Stimulated activated memory B cell treated with anti-CD40 and anti-IgM and Interleukin-4, amounts not matched to agents 10 μg/mL and 1 μg/mL and 100 μg/mL, for 72 hours (primary cell): ENCODE measurements around the gene HPCAL1.
"Not testable (repeated sequence)": the region's sequence is repeated elsewhere in the genome, so short reads cannot be mapped to it uniquely, and the experiment has no call there.

Experiments
- ATAC-seq: fragments of 150-1000 bp; cut with Tn5 transposase; 2 replicates; pipeline ENCODE4 v1.10.0; 2021
- H3K27ac Mint-ChIP-seq: one replicate; pipeline ENCODE4 v1.8.0; 2022; ENCODE audit warnings: mild to moderate bottlenecking, mixed read lengths
- H3K27me3 Mint-ChIP-seq: one replicate; pipeline ENCODE4 v1.8.0; 2022; ENCODE audit warnings: mixed read lengths
- H3K36me3 Mint-ChIP-seq: one replicate; pipeline ENCODE4 v1.8.0; 2022; ENCODE audit warnings: mixed read lengths
- H3K4me1 Mint-ChIP-seq: one replicate; pipeline ENCODE4 v1.8.0; 2022; ENCODE audit warnings: mixed read lengths
- H3K4me3 Mint-ChIP-seq: one replicate; pipeline ENCODE4 v1.8.0; 2022; ENCODE audit warnings: mild to moderate bottlenecking, moderate library complexity, mixed read lengths
- H3K9me3 Mint-ChIP-seq: one replicate; pipeline ENCODE4 v1.8.0; 2022; ENCODE audit warnings: mixed read lengths

The HPCAL1 gene

GRCh38 chr2:10302479-10303180 lies at the start of gene HPCAL1:
TSS of gene HPCAL1 (plus strand) at chr2:10302904. CDS start at chr2:10419758, 116,854 bp downstream.
- Mint-ChIP-seq H3K36me3 (no peaks in the 10 kb centered on the region), H3K27me3 (no peaks in the 10 kb centered on the region), H3K27ac (peak within 1 kb of the TSS; percentile 90), H3K4me1 (peaks cover 70% of the 10 kb centered on the region), H3K4me3 (peak within 1 kb of the TSS; percentile 100), H3K9me3 (no peaks in the 10 kb centered on the region)
- ATAC-seq = peak; percentile 93

GRCh38 chr2:10253596-10254372 lies 48.9 kb upstream of the HPCAL1 start:
- peaks cover 6% of the 10 kb centered on the region for H3K36me3 Mint-ChIP-seq
- H3K27ac Mint-ChIP-seq = no peak overlapping the region
- peaks cover 27% of the 10 kb centered on the region for H3K27me3 Mint-ChIP-seq
- H3K9me3 Mint-ChIP-seq = peaks cover 13% of the 10 kb centered on the region
- no peak overlapping the region for H3K4me3 Mint-ChIP-seq
- no peaks in the 10 kb centered on the region for H3K4me1 Mint-ChIP-seq
- ATAC-seq = no peak

GRCh38 chr2:10254373-10255188 lies 48.1 kb upstream of the HPCAL1 start:
- no peak overlapping the region for H3K4me3 Mint-ChIP-seq
- peaks cover 13% of the 10 kb centered on the region for H3K9me3 Mint-ChIP-seq
- no peak overlapping the region for H3K27ac Mint-ChIP-seq
- H3K27me3 Mint-ChIP-seq = peaks cover 27% of the 10 kb centered on the region
- H3K36me3 Mint-ChIP-seq = peaks cover 6% of the 10 kb centered on the region
- H3K4me1 Mint-ChIP-seq = no peaks in the 10 kb centered on the region
- ATAC-seq = no peak

- Mint-ChIP-seq H3K9me3 (peaks cover 7% of the 10 kb centered on the region), H3K4me1 (no peaks in the 10 kb centered on the region), H3K27ac (no peak overlapping the region), H3K36me3 (peaks cover 6% of the 10 kb centered on the region), H3K27me3 (peaks cover 27% of the 10 kb centered on the region), H3K4me3 (no peak overlapping the region)
- ATAC-seq = no peak
Observed at GRCh38 chr2:10255189-10256030, 47.3 kb upstream of the HPCAL1 start.

GRCh38 chr2:10256031-10256514 lies 46.6 kb upstream of the HPCAL1 start:
- peaks cover 3% of the 10 kb centered on the region for H3K9me3 Mint-ChIP-seq
- no peak for ATAC-seq
- H3K27ac Mint-ChIP-seq = no peak overlapping the region
- H3K27me3 Mint-ChIP-seq = peaks cover 27% of the 10 kb centered on the region
- H3K4me3 Mint-ChIP-seq = no peak overlapping the region
- no peaks in the 10 kb centered on the region for H3K4me1 Mint-ChIP-seq
- peaks cover 6% of the 10 kb centered on the region for H3K36me3 Mint-ChIP-seq

GRCh38 chr2:10256515-10257031 lies 46.1 kb upstream of the HPCAL1 start:
- Mint-ChIP-seq H3K4me3 (no peak overlapping the region), H3K27ac (no peak overlapping the region), H3K9me3 (peaks cover under 1% of the 10 kb centered on the region), H3K36me3 (peaks cover 2% of the 10 kb centered on the region), H3K27me3 (peaks cover 27% of the 10 kb centered on the region), H3K4me1 (no peaks in the 10 kb centered on the region)
- ATAC-seq = no peak

- no peaks in the 10 kb centered on the region for H3K9me3 Mint-ChIP-seq
- no peaks in the 10 kb centered on the region for H3K4me1 Mint-ChIP-seq
- no peak overlapping the region for H3K27ac Mint-ChIP-seq
Observed at GRCh38 chr2:10257036-10257435, 45.7 kb upstream of the HPCAL1 start.

GRCh38 chr2:10257500-10258147 lies 45.1 kb upstream of the HPCAL1 start:
- ATAC-seq = no peak
- Mint-ChIP-seq H3K9me3 (no peaks in the 10 kb centered on the region), H3K36me3 (no peaks in the 10 kb centered on the region), H3K27ac (no peak overlapping the region), H3K27me3 (peaks cover 27% of the 10 kb centered on the region), H3K4me3 (no peak overlapping the region), H3K4me1 (no peaks in the 10 kb centered on the region)

More at GRCh38 chr2:10257036-10257435, 45.7 kb upstream of the HPCAL1 start:
- Mint-ChIP-seq H3K27me3 (peaks cover 27% of the 10 kb centered on the region), H3K36me3 (no peaks in the 10 kb centered on the region), H3K4me3 (no peak overlapping the region)
- ATAC-seq = no peak

- Mint-ChIP-seq H3K4me1 (no peaks in the 10 kb centered on the region), H3K9me3 (no peaks in the 10 kb centered on the region), H3K36me3 (no peaks in the 10 kb centered on the region), H3K27me3 (peaks cover 24% of the 10 kb centered on the region), H3K4me3 (no peak overlapping the region), H3K27ac (no peak overlapping the region)
- no peak for ATAC-seq
Observed at GRCh38 chr2:10258326-10258725, 44.4 kb upstream of the HPCAL1 start.

- Mint-ChIP-seq H3K27ac (no peak overlapping the region), H3K27me3 (peaks cover 20% of the 10 kb centered on the region), H3K9me3 (no peaks in the 10 kb centered on the region)
Observed at GRCh38 chr2:10258726-10259125, 44.0 kb upstream of the HPCAL1 start.

GRCh38 chr2:10260130-10260529 lies 42.6 kb upstream of the HPCAL1 start:
- Mint-ChIP-seq H3K4me3 (no peak overlapping the region), H3K36me3 (no peaks in the 10 kb centered on the region), H3K4me1 (no peaks in the 10 kb centered on the region), H3K9me3 (no peaks in the 10 kb centered on the region), H3K27me3 (peaks cover 19% of the 10 kb centered on the region), H3K27ac (no peak overlapping the region)
- no peak for ATAC-seq

More at GRCh38 chr2:10258726-10259125, 44.0 kb upstream of the HPCAL1 start:
- ATAC-seq = no peak
- H3K36me3 Mint-ChIP-seq = no peaks in the 10 kb centered on the region
- H3K4me3 Mint-ChIP-seq = no peak overlapping the region
- no peaks in the 10 kb centered on the region for H3K4me1 Mint-ChIP-seq

- H3K27me3 Mint-ChIP-seq, H3K4me1 Mint-ChIP-seq, H3K36me3 Mint-ChIP-seq, H3K27ac Mint-ChIP-seq, H3K9me3 Mint-ChIP-seq, H3K4me3 Mint-ChIP-seq, ATAC-seq: not testable (repeated sequence)
Observed at GRCh38 chr2:10263526-10263925, 39.2 kb upstream of the HPCAL1 start.

- Mint-ChIP-seq H3K9me3 (no peaks in the 10 kb centered on the region), H3K36me3 (no peaks in the 10 kb centered on the region), H3K4me1 (no peaks in the 10 kb centered on the region), H3K4me3 (no peak overlapping the region), H3K27ac (no peak overlapping the region), H3K27me3 (no peaks in the 10 kb centered on the region)
- no peak for ATAC-seq
Observed at GRCh38 chr2:10264506-10265328, 38.0 kb upstream of the HPCAL1 start.
